Measurements from ENCODE around the gene EED.
A peak's percentile ranks its signal among the peaks of the same experiment; 100 is the strongest.
"Not testable (repeated sequence)": the region's sequence is repeated elsewhere in the genome, so short reads cannot be mapped to it uniquely, and the experiment has no call there.

EED gene

GRCh38 chr11:86219311-86220193 is 25.0 kb upstream of the EED start:
- DNase-seq (ENCODE audit: low spot score): no peak

- DNase-seq (ENCODE audit: low spot score): no peak
These were observed 23.9 kb upstream of the EED start for GRCh38 chr11:86220653-86221052.

- DNase-seq (ENCODE audit: low spot score): no peak
These were observed 22.5 kb upstream of the EED start for GRCh38 chr11:86222081-86222480.

- not testable (repeated sequence) for DNase-seq (ENCODE audit: low spot score)
These were observed 20.0 kb upstream of the EED start for GRCh38 chr11:86224575-86224974.

GRCh38 chr11:86225344-86225743 is 19.2 kb upstream of the EED start:
- DNase-seq (ENCODE audit: low spot score): not testable (repeated sequence)

- DNase-seq (ENCODE audit: low spot score): no peak
These were observed 16.1 kb upstream of the EED start for GRCh38 chr11:86228269-86229038.

GRCh38 chr11:86229039-86229330 is 15.6 kb upstream of the EED start:
- not testable (repeated sequence) for DNase-seq (ENCODE audit: low spot score)

GRCh38 chr11:86230179-86230804 is 14.3 kb upstream of the EED start:
- DNase-seq (ENCODE audit: low spot score): no peak

- DNase-seq (ENCODE audit: low spot score): no peak
These were observed 13.6 kb upstream of the EED start for GRCh38 chr11:86230921-86231434.

GRCh38 chr11:86232556-86232955 is 12.0 kb upstream of the EED start:
- DNase-seq (ENCODE audit: low spot score): no peak

GRCh38 chr11:86234831-86235461 is 9.6 kb upstream of the EED start:
- no peak for DNase-seq (ENCODE audit: low spot score)

- no peak for DNase-seq (ENCODE audit: low spot score)
These were observed 7.2 kb upstream of the EED start for GRCh38 chr11:86237267-86237804.

- DNase-seq (ENCODE audit: low spot score): no peak
These were observed 4.4 kb upstream of the EED start for GRCh38 chr11:86240164-86240563.

GRCh38 chr11:86241956-86242535 is 2.5 kb upstream of the EED start:
- no peak for DNase-seq (ENCODE audit: low spot score)

- DNase-seq (ENCODE audit: low spot score): no peak
These were observed 1.2 kb upstream of the EED start for GRCh38 chr11:86243396-86243795.

GRCh38 chr11:86244063-86244521 is 461 bp upstream of the EED start:
- peak; percentile 86 for DNase-seq (ENCODE audit: low spot score)

- DNase-seq (ENCODE audit: low spot score): no peak
These were observed 1.1 kb downstream of the EED start for GRCh38 chr11:86245369-86246292.

GRCh38 chr11:86246293-86246675 is 1.7 kb downstream of the EED start:
- DNase-seq (ENCODE audit: low spot score): no peak

GRCh38 chr11:86247608-86248007 is 3.1 kb downstream of the EED start:
- no peak for DNase-seq (ENCODE audit: low spot score)

GRCh38 chr11:86248609-86249008 is 4.1 kb downstream of the EED start:
- no peak for DNase-seq (ENCODE audit: low spot score)

Measured in hepatic stellate cell (primary cell).